H1 (cell line): ENCODE measurements around the gene CELF3. TPM values are rescaled to one million over a fixed set of nuclear protein-coding genes. Genes with fewer than 3 reads are reported as not detected.

Experiments
- CTCF ChIA-PET: fragments of 300-600 bp; sonication (Branson Sonifier 250); formaldehyde crosslinking; loops from one replicate; lab custom pipeline; 2021; ENCODE audit not compliant: partially characterized antibody; lab: Charles Lee
- POLR2A ChIA-PET: fragments of 300-600 bp; sonication (Branson Sonifier 250); formaldehyde crosslinking; loops from one replicate; lab custom pipeline; 2021; ENCODE audit warnings: inconsistent platforms; ENCODE audit not compliant: partially characterized antibody; lab: Charles Lee
- DNase-seq, 2 experiments: peaks; one replicate each; pipeline versions ENCODE4 v3.0.0 to v3.0.0-alpha.2; 2010 to 2022; ENCODE audit warnings: low spot score in 2 of 2, low read depth in 1 of 2, mixed read lengths in 1 of 2
- FAIRE-seq: peaks from 2 replicates; lab custom pipeline; 2011; peaks lifted over from hg19 to GRCh38; lab: Jason Lieb, UNC
- H2AFZ ChIP-seq: 2 replicates; pipeline ENCODE4 v1.8.1; 2012; ENCODE audit warnings: low read length, inconsistent platforms
- H2AK5ac ChIP-seq: 2 replicates; pipeline ENCODE4 v1.6.1; 2013; ENCODE audit warnings: low read depth, low read length
- H2BK120ac ChIP-seq: replicated peaks from 2 replicates; pipeline ENCODE3; 2013; ENCODE audit warnings: low read depth, low read length, inconsistent platforms
- H2BK12ac ChIP-seq: 2 replicates; pipeline ENCODE4 v1.6.1; 2013; ENCODE audit warnings: low read depth, low read length
- H2BK15ac ChIP-seq: 2 replicates; pipeline ENCODE4 v1.6.1; 2013; ENCODE audit warnings: low read length
- H2BK20ac ChIP-seq: 2 replicates; pipeline ENCODE4 v1.6.1; 2013; ENCODE audit warnings: low read length
- H2BK5ac ChIP-seq: 2 replicates; pipeline ENCODE4 v1.6.1; 2013; ENCODE audit warnings: low read depth, low read length
- H3K14ac ChIP-seq: 2 replicates; pipeline ENCODE4 v1.6.1; 2013; ENCODE audit warnings: inconsistent platforms; ENCODE audit not compliant: insufficient read length
- H3K18ac ChIP-seq: 2 replicates; pipeline ENCODE4 v1.6.1; 2013; ENCODE audit warnings: low read length; ENCODE audit errors: extremely low read depth
- H3K23ac ChIP-seq: 2 replicates; pipeline ENCODE4 v1.6.1; 2013; ENCODE audit warnings: inconsistent platforms; ENCODE audit not compliant: insufficient read length
- H3K23me2 ChIP-seq: 2 replicates; pipeline ENCODE4 v1.6.1; 2013; ENCODE audit warnings: low read depth, low read length
- H3K27ac ChIP-seq: 2 replicates; pipeline ENCODE4 v1.6.1; 2011; ENCODE audit warnings: low read depth, low read length, inconsistent platforms
- H3K27me3 ChIP-seq, 4 experiments: replicated peaks in 1 of 4; 1 replicate in 1 of 4; 2 replicates in 3 of 4; pipeline versions ENCODE4 v1.6.1 to v1.8.1; 2011 to 2013; ENCODE audit warnings: low read length in 3 of 4, mild to moderate bottlenecking in 3 of 4, inconsistent platforms in 2 of 4, mixed read lengths in 2 of 4, moderate library complexity in 1 of 4; ENCODE audit not compliant: control insufficient read depth in 3 of 4, insufficient read depth in 3 of 4; ENCODE audit errors: extremely low read depth in 1 of 4
- H3K36me3 ChIP-seq, 4 experiments: 2 replicates each; pipeline versions ENCODE4 v1.6.1 to v1.8.1; 2011 to 2013; ENCODE audit warnings: mild to moderate bottlenecking in 4 of 4, low read length in 3 of 4, moderate library complexity in 2 of 4, control low read depth in 1 of 4, inconsistent platforms in 1 of 4; ENCODE audit not compliant: insufficient read depth in 4 of 4, control insufficient read depth in 2 of 4
- H3K4ac ChIP-seq: replicated peaks from 2 replicates; pipeline ENCODE3; 2013; ENCODE audit warnings: low read length, low read depth, mixed read lengths, inconsistent platforms; ENCODE audit not compliant: insufficient read length
- H3K4me1 ChIP-seq, 4 experiments: replicated peaks in 1 of 4; 1 replicate in 1 of 4; 2 replicates in 3 of 4; pipeline versions ENCODE4 v1.6.1 to v1.8.1; 2011 to 2013; ENCODE audit warnings: low read length in 3 of 4, inconsistent platforms in 2 of 4, mixed read lengths in 1 of 4; ENCODE audit not compliant: insufficient read depth in 4 of 4, control insufficient read depth in 3 of 4
- H3K4me2 ChIP-seq, 2 experiments: 2 replicates each; pipeline versions ENCODE4 v1.6.1 to v1.8.1; 2011 to 2013; ENCODE audit warnings: low read depth in 2 of 2, low read length in 2 of 2, control low read depth in 1 of 2, inconsistent platforms in 1 of 2, mild to moderate bottlenecking in 1 of 2; ENCODE audit not compliant: insufficient read depth in 1 of 2
- H3K4me3 ChIP-seq, 4 experiments: fragments of 200-600, 300-600 bp in 1 of 4; sonication (generic), shearing (Covaris generic), sonication (Bioruptor Twin) in 1 of 4; 2 replicates each; pipeline versions ENCODE4 v1.5.1 to v1.8.1; 2011 to 2016; ENCODE audit warnings: low read length in 4 of 4, low read depth in 3 of 4, control low read depth in 2 of 4, inconsistent platforms in 2 of 4, mild to moderate bottlenecking in 2 of 4, mixed read lengths in 1 of 4, moderate library complexity in 1 of 4; ENCODE audit not compliant: insufficient read depth in 2 of 4; ENCODE audit errors: extremely low read depth in 1 of 4
- H3K56ac ChIP-seq: replicated peaks from 2 replicates; pipeline ENCODE3; 2013; ENCODE audit warnings: low read depth, mild to moderate bottlenecking, mixed read lengths, low read length, inconsistent platforms; ENCODE audit not compliant: insufficient read length
- H3K79me1 ChIP-seq: 2 replicates; pipeline ENCODE4 v1.6.1; 2013; ENCODE audit warnings: low read depth, low read length, control low read depth
- H3K79me2 ChIP-seq, 2 experiments: 2 replicates each; pipeline versions ENCODE4 v1.6.1 to v1.8.1; 2012 to 2013; ENCODE audit warnings: low read length in 2 of 2, mild to moderate bottlenecking in 2 of 2, inconsistent platforms in 1 of 2; ENCODE audit not compliant: insufficient read depth in 2 of 2, control insufficient read depth in 1 of 2
- H3K9ac ChIP-seq, 4 experiments: replicated peaks in 1 of 4; 1 replicate in 1 of 4; 2 replicates in 3 of 4; pipeline versions ENCODE4 v1.6.1 to v1.8.1; 2011 to 2013; ENCODE audit warnings: low read depth in 3 of 4, low read length in 3 of 4, control low read depth in 2 of 4, mild to moderate bottlenecking in 2 of 4, moderate library complexity in 2 of 4, inconsistent platforms in 1 of 4; ENCODE audit errors: extremely low read depth in 1 of 4
- H3K9me3 ChIP-seq, 2 experiments: 2 replicates each; pipeline versions ENCODE4 v1.6.1 to v1.8.1; 2012 to 2013; ENCODE audit warnings: mild to moderate bottlenecking in 2 of 2, moderate library complexity in 2 of 2, control low read depth in 1 of 2, inconsistent platforms in 1 of 2, low read depth in 1 of 2, low read length in 1 of 2, mixed read lengths in 1 of 2; ENCODE audit not compliant: insufficient read depth in 2 of 2
- H4K20me1 ChIP-seq, 2 experiments: replicated peaks in 1 of 2; 2 replicates each; pipeline versions ENCODE3 to v1.8.1; 2011 to 2013; ENCODE audit warnings: inconsistent platforms in 2 of 2, low read length in 2 of 2, mild to moderate bottlenecking in 1 of 2; ENCODE audit not compliant: insufficient read depth in 2 of 2, control insufficient read depth in 1 of 2
- H4K5ac ChIP-seq: 2 replicates; pipeline ENCODE4 v1.6.1; 2013; ENCODE audit warnings: low read length, low read depth, mixed read lengths, inconsistent platforms; ENCODE audit not compliant: insufficient read length
- H4K8ac ChIP-seq: 2 replicates; pipeline ENCODE4 v1.8.0; 2013; ENCODE audit warnings: mild to moderate bottlenecking, moderate library complexity, low read length, inconsistent platforms; ENCODE audit not compliant: insufficient read depth; ENCODE audit errors: extremely low read depth
- H4K91ac ChIP-seq: replicated peaks from 2 replicates; pipeline ENCODE3; 2013; ENCODE audit warnings: low read length, mixed read lengths, inconsistent platforms; ENCODE audit not compliant: insufficient read length
- ASH2L ChIP-seq: fragments of 200-600, 300-600 bp; sonication (generic); IDR thresholded peaks from one replicate; pipeline ENCODE4 v1.7.1; 2017; ENCODE audit warnings: low read length
- ZNF274 ChIP-seq: IDR thresholded peaks from 2 replicates; pipeline ENCODE4 v1.7.0; 2012; ENCODE audit warnings: low read length, borderline replicate concordance; ENCODE audit errors: extremely low read depth
- WGBS, 2 experiments: shearing (Covaris generic) in 1 of 2; methylation state at CpG; one replicate each; pipeline versions ENCODE4 v1.1.6 to v1.1.7; 2013 to 2015; ENCODE audit warnings: low lambda C conversion rate in 2 of 2, mixed read lengths in 2 of 2, inconsistent platforms in 1 of 2, low coverage in 1 of 2, missing lambda C conversion rate in 1 of 2; ENCODE audit not compliant: insufficient replicate concordance in 2 of 2, insufficient coverage in 1 of 2, insufficient read length in 1 of 2; ENCODE audit errors: extremely low coverage in 1 of 2, missing lambda C conversion rate in 1 of 2; 5-methylcytosine and 5-hydroxymethylcytosine counted together
- polyA plus RNA-seq, 7 experiments: library from polyadenylated mRNA; depleted of rRNA in 3 of 7; stranded (reverse) in 5 of 7; unstranded in 2 of 7; fragments of >200 nt in 5 of 7; fragments of 200-250 nt in 2 of 7; gene quantifications; 1 replicate in 5 of 7; 2 replicates in 1 of 7; 4 replicates in 1 of 7; pipeline versions ENCODE4 v1.2.1 to v1.2.3, GENCODE V29; 2011 to 2013; ENCODE audit warnings: missing spikeins in 2 of 7, mixed read lengths in 2 of 7
- total RNA-seq: library from RNA; stranded (reverse); fragmentation: NEBNext Ultra II Directional; extraction: Animal tissue kit (Norgen Biotek cat#: 25700); gene quantifications from 2 replicates; pipeline ENCODE4 v1.2.1, GENCODE V29; 2021

The CELF3 gene
- total and polyA plus RNA-seq, 2 of the 8 experiments (the other 6 are each of a cell fraction or from before 2014, with no cell fraction given) = 0.34 to 1.2 TPM

DNA sequence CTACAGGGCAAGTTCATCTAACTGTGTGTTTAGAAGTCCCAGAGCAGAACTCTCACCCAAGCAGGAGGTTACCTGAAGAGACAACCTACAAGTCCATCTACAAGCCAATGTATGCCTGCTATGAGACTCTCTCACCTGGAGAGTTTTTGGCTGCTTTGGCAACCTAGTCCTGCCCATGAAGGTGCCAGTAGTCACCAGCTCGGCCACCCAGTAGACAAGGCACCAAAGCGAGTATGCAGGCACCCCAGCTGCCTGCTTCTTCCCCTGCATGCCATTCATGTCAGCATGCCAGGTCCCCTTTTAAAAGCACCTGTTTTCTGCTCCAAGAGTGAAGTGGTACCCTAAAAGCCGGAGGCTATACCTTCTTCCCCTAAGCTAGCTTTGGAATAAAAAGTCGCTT lies 24.9 kb upstream of the CELF3 start:
- TF ChIP-seq ZNF274 (no peak), ASH2L (no peak)
- TF ChIP-seq, all 59 proteins: peak for 0
- CTCF ChIA-PET = interaction anchor here (0.6 to 3.4 kb wide), 2 partner anchors 88 to 94 kb away, joined by 4 to 13 read pairs; no protein-coding TSS in a partner anchor

More for the DNA sequence above, 24.9 kb upstream of the CELF3 start:
- H3K79me1 ChIP-seq = no peaks in the 10 kb centered on the region
- H3K4ac ChIP-seq = no peak overlapping the region
- H4K20me1 ChIP-seq = no peaks in the 10 kb centered on the region
- FAIRE-seq (no peak), DNase-seq (no peak)
- H2BK20ac ChIP-seq = peak overlapping the region; percentile 72; the same call in 1 of the 2 replicates
- H2BK120ac ChIP-seq = no peak overlapping the region
- peaks cover 16 to 18% of the 10 kb centered on the region in 2 experiments for H3K9me3 ChIP-seq
- no peak overlapping the region for H2BK5ac ChIP-seq
- no peaks in the 10 kb centered on the region; a peak in 1 of 7 replicates for H3K27me3 ChIP-seq
- H3K18ac ChIP-seq = no peak overlapping the region
- no peak overlapping the region for H3K27ac ChIP-seq
- no peak overlapping the region for H4K5ac ChIP-seq
- POLR2A ChIA-PET = no interaction called here
- peaks cover 0 to 5% (median 3%) of the 10 kb centered on the region in 4 experiments; a peak in 3 of 7 replicates for H3K4me1 ChIP-seq
- peak overlapping the region; percentile 22; the same call in 1 of the 2 replicates for H2AFZ ChIP-seq
- 95% methylated on average over 4 of the region's 4 CpGs; no CpG with 5 or more reads in 1 of the 2 experiments for WGBS, 2 experiments
- H3K4me3 ChIP-seq = no peak overlapping the region
- H3K23ac ChIP-seq = no peak overlapping the region
- H3K9ac ChIP-seq = no peak overlapping the region
- no peak overlapping the region for H3K56ac ChIP-seq
- H4K91ac ChIP-seq = no peak overlapping the region
- no peak overlapping the region for H4K8ac ChIP-seq
- H2BK15ac ChIP-seq = no peak overlapping the region
- no peak overlapping the region for H3K14ac ChIP-seq
- no peaks in the 10 kb centered on the region for H3K36me3 ChIP-seq
- H2AK5ac ChIP-seq = no peak overlapping the region
- H3K4me2 ChIP-seq = no peak overlapping the region
- no peaks in the 10 kb centered on the region for H3K23me2 ChIP-seq
- no peak overlapping the region for H2BK12ac ChIP-seq
- no peaks in the 10 kb centered on the region for H3K79me2 ChIP-seq
